NCI-H2081 (cell line): ENCODE results near the gene NIM1K.
"Not testable (repeated sequence)": the region's sequence is repeated elsewhere in the genome, so short reads cannot be mapped to it uniquely, and the experiment has no call there.

Experiments used
- DNase-seq, 2 experiments: peaks; one replicate each; lab custom pipeline; 2025; lab: John Stamatoyannopoulos, UW

The NIM1K gene

GRCh38 chr5:43314724-43315123 lies 122.7 kb downstream of the NIM1K start:
- no peak for DNase-seq

GRCh38 chr5:43315263-43315662 lies 123.2 kb downstream of the NIM1K start:
- no peak for DNase-seq

GRCh38 chr5:43315682-43316081 lies 123.7 kb downstream of the NIM1K start:
- DNase-seq: no peak

- DNase-seq: no peak
Observed at GRCh38 chr5:43316421-43316820, 124.4 kb downstream of the NIM1K start.

GRCh38 chr5:43320846-43321245 lies 128.8 kb downstream of the NIM1K start:
- DNase-seq: no peak

GRCh38 chr5:43323488-43323887 lies 131.5 kb downstream of the NIM1K start:
- DNase-seq: not testable (repeated sequence)

- DNase-seq: not testable (repeated sequence)
Observed at GRCh38 chr5:43325624-43326023, 133.6 kb downstream of the NIM1K start.
